ENCODE results near the gene CHAF1B. TPM values are rescaled to one million over a fixed set of nuclear protein-coding genes. Genes with fewer than 3 reads are reported as not detected.

Gene CHAF1B
- total and polyA plus RNA-seq, 2 of the 8 experiments (the other 6 are each of a cell fraction or from before 2014, with no cell fraction given): 11.8 to 23.1 TPM

- Histone ChIP-seq H2BK20ac (ENCODE audit: low read length) (no peak overlapping the region), H4K5ac (ENCODE audit: insufficient read length, low read depth, low read length) (no peak overlapping the region), H3K79me1 (ENCODE audit: low read depth, low read length) (no peaks in the 10 kb centered on the region; the same call in 1 of the 2 replicates), H2AFZ (ENCODE audit: low read length) (no peak overlapping the region), H3K23me2 (ENCODE audit: low read depth, low read length) (no peaks in the 10 kb centered on the region; the same call in 1 of the 2 replicates), H3K14ac (ENCODE audit: insufficient read length) (no peak overlapping the region), H4K91ac (replicated peaks; ENCODE audit: insufficient read length, low read length) (no peak overlapping the region), H2BK12ac (ENCODE audit: low read depth, low read length) (no peak overlapping the region), H3K9me3 (ENCODE audit: insufficient read depth in 2 of 2, low read depth in 1 of 2, low read length in 1 of 2) (peaks cover 0 to 8% of the 10 kb centered on the region in 2 experiments; a peak in 1 of 4 replicates), H3K27ac (ENCODE audit: low read depth, low read length) (no peak overlapping the region), H3K4ac (replicated peaks; ENCODE audit: insufficient read length, low read depth, low read length) (no peak overlapping the region), H2BK120ac (replicated peaks; ENCODE audit: low read depth, low read length) (no peak overlapping the region), H3K56ac (replicated peaks; ENCODE audit: insufficient read length, low read depth, low read length) (no peak overlapping the region), H3K4me1 (replicated peaks in 1 of 4; ENCODE audit: control insufficient read depth in 3 of 4, insufficient read depth in 4 of 4, low read length in 3 of 4) (peaks cover 0 to 9% (median 3%) of the 10 kb centered on the region in 4 experiments; a peak in 3 of 7 replicates), H4K8ac (ENCODE audit: extremely low read depth, insufficient read depth, low read length) (no peak overlapping the region), H2BK15ac (ENCODE audit: low read length) (no peak overlapping the region), H3K23ac (ENCODE audit: insufficient read length) (no peak overlapping the region), H2BK5ac (ENCODE audit: low read depth, low read length) (no peak overlapping the region), H3K4me2 (ENCODE audit: insufficient read depth in 1 of 2, low read depth in 2 of 2, low read length in 2 of 2) (no peak overlapping the region), H3K4me3 (ENCODE audit: extremely low read depth in 1 of 4, insufficient read depth in 2 of 4, low read depth in 3 of 4, low read length in 4 of 4) (no peak overlapping the region), H2AK5ac (ENCODE audit: low read depth, low read length) (no peak overlapping the region), H4K20me1 (replicated peaks in 1 of 2; ENCODE audit: control insufficient read depth in 1 of 2, insufficient read depth in 2 of 2, low read length in 2 of 2) (no peaks in the 10 kb centered on the region), H3K18ac (ENCODE audit: extremely low read depth, low read length) (no peak overlapping the region), H3K27me3 (replicated peaks in 1 of 4; ENCODE audit: control insufficient read depth in 3 of 4, extremely low read depth in 1 of 4, insufficient read depth in 3 of 4, low read length in 3 of 4) (no peaks in the 10 kb centered on the region), H3K9ac (replicated peaks in 1 of 4; ENCODE audit: extremely low read depth in 1 of 4, low read depth in 3 of 4, low read length in 3 of 4) (no peak overlapping the region), H3K36me3 (ENCODE audit: control insufficient read depth in 2 of 4, insufficient read depth in 4 of 4, low read length in 3 of 4) (peaks cover 0 to 22% (median 12%) of the 10 kb centered on the region in 4 experiments; a peak in 7 of 8 replicates), H3K79me2 (ENCODE audit: control insufficient read depth in 1 of 2, insufficient read depth in 2 of 2, low read length in 2 of 2) (no peaks in the 10 kb centered on the region)
- FAIRE-seq: no peak
- DNase-seq (ENCODE audit: low read depth in 1 of 2, low spot score in 2 of 2): no peak
- 87% methylated on average over 6 of the region's 6 CpGs; no CpG with 5 or more reads in 1 of the 2 experiments for WGBS, 2 experiments (ENCODE audit: extremely low coverage in 1 of 2, insufficient coverage in 1 of 2, insufficient read length in 1 of 2, insufficient replicate concordance in 2 of 2, low coverage in 1 of 2, low lambda C conversion rate in 2 of 2, missing lambda C conversion rate in 1 of 2)
- ChIA-PET POLR2A (ENCODE audit: partially characterized antibody) (no interaction called here), CTCF (ENCODE audit: partially characterized antibody) (interaction anchor here (0.7 to 1.6 kb wide), 13 partner anchors 9 to 265 kb away, joined by 3 to 6 read pairs (median 3); partner anchors contain the start of gene MORC3)
- TF ChIP-seq EGR1 (IDR thresholded peaks at IDR 0.05; ENCODE audit: borderline replicate concordance, low read depth, low read length) (no peak), PHF8 (conservative IDR thresholded peaks at IDR 0.05; ENCODE audit: low read depth, low read length) (no peak), NRF1 (IDR thresholded peaks at IDR 0.05; ENCODE audit: low read depth, low read length) (no peak), SIN3A (conservative IDR thresholded peaks at IDR 0.05 in 1 of 2, IDR thresholded peaks at IDR 0.05 in 1 of 2; ENCODE audit: low read depth in 1 of 2, low read length in 2 of 2) (no peak), RXRA (IDR thresholded peaks at IDR 0.05; ENCODE audit: insufficient read depth, low read depth, low read length) (no peak), ATF3 (IDR thresholded peaks at IDR 0.05; ENCODE audit: insufficient read depth, low read depth, low read length) (no peak), HDAC6 (IDR thresholded peaks at IDR 0.05; ENCODE audit: low read depth, low read length) (no peak), CTCF (IDR thresholded peaks at IDR 0.05; ENCODE audit: control extremely low read depth in 1 of 3, insufficient read depth in 1 of 3, low read depth in 1 of 3, low read length in 3 of 3) (no peak), GABPA (IDR thresholded peaks at IDR 0.05; ENCODE audit: borderline replicate concordance, insufficient read depth, low read length) (no peak)
Observed at GRCh38 chr21:36388096-36388495, 2.9 kb downstream of the CHAF1B start.

Measured in H1 (cell line).